ENCODE data around the gene SULT4A1.
A peak's percentile ranks its signal among the peaks of the same experiment; 100 is the strongest.

The SULT4A1 gene

DNA sequence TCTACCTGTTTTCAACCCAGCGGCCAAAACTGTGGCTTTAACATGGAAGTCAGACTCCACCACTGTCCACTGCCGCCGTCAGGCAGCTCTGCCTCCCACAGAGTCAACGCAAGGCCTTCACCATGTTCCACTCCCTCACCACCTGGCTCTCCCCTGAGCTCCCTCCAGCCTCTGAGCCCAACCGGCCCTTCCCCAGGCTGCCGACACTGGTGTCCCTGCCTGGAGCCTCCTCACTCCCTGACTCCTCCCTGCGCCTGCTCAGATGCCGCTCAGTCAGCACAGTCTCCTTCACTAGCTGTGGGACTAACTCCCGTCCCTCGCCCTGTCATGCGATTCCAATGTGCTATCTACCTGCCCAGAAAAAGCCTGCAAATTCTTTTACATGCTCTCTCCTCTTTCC, 16.3 kb downstream of the SULT4A1 start:
- FAIRE-seq (no peak), DNase-seq (ENCODE audit: low spot score) (no peak)

DNA sequence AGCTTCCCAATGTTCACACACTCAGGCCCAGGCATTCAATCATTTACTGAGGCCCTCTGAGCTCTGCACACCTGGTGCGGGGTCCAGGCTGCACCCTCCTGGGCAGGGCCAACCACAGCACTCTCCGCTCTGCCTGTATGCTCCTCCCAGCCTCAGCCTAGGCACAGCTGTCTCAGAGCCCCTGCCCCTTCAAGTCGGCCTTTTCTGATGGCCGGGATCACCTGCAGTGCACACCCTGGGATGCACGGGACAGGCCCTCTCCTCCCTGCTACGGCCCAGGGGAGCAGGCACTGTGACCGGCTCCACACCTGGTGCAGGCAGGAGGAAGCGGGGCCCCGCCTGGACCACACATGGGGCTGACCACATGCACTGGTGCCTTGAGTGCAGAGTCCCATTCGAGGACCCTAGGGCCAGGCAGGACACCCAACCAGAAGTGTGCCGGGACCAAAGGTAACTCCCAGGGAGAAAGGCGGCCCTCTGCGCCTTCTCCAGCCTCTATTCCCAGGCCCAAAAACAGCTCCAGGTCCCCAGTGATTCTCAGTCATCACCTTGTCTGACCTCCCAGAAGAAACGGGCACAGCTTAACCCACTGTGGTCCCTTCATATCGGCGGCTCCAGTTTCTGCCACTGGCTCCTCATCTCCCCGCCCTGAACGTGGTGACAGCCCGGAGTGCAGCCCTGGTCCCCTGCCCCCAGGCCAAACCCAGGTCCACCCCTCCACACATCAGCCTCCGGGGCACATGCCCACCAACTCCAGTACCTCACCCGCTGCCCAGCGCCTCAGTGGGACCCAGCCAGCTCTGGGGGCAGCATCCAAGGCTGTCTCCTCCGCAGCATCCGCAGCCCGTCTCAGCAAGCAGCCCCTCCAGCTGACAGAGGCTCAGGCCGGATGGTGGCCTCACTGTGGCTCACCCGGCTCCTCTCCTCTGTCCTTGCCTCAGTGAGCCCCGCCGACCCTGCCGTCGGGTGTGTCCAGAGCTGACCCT, 17.5 kb downstream of the SULT4A1 start:
- no peak for FAIRE-seq
- DNase-seq (ENCODE audit: low spot score), result no peak

DNA sequence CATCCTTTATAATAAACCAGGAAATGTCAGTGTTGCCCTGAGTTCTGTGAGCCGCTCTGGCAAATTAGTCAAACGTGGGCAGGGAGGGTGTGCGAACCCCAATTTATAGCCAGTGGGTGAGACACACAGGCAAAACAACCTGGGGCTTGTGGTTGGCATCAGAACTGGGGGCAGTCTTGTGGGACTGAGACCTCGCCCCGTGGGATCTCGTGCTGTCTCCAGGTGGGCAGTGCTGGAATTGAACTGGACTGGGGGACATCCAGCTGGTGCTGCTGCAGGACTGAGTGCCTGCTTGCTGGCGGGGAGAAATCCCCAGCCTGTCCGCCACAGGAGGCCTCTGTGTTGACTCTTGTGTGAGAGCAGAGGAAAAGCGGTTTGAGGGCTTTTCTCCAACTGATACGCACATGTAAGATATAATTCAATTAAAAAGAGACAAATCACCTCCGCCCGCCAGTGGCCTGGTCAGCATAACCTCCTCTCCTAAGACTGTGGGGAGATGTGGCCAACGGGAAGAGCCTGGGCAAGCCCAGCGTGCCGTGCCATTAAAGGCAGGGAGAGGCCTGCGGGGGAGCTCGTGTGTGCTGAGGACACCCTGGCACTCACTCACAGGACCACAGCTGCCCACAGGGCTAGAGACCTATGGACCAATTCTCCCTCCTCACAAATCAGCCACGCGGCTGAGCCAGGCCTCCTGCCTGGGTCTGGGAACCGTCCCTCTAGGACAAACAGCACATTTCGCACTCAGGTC, 18.4 kb downstream of the SULT4A1 start:
- FAIRE-seq (no peak), DNase-seq (ENCODE audit: low spot score) (no peak)

DNA sequence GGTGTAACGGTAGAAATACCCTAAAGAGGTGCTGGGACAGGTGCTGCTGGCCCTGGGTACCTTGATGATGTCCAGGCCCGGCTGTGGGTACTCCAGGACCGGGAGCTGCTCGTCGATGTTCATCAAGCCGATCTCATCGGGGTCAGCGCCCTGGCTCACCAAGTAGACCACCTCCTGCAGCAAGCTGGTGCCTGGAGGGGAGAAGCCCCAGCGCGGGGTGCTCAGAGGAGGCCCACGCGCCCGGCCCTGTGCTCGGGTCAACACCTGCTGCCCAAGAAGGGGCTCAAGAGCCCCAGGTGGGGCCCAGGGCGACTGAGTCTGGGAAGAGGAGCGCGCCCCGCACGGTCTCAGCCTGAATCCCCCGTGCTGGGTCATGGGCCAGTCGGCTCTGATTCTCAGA, 20.6 kb downstream of the SULT4A1 start:
- FAIRE-seq (no peak), DNase-seq (ENCODE audit: low spot score) (no peak)

DNA sequence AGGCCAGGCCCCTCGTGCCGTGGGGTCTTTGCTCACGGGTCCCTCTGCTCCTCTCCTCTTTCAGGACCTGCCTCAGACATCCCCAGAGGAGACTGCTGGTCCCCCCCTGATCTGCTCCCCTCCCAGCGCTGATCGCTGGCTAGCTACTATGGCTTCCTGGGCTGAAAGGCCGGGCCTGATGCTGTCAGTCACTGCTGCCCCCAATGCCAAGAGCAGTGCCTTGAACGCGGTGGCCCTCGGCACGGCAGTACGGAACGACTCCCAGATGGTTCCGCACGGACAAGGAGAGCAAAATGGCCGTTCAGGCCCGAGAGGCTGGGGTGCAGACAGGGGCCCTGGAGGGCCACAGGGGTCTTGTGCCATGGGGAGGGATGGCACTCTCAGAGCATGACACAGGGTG, 21.5 kb downstream of the SULT4A1 start:
- no peak for DNase-seq (ENCODE audit: low spot score)
- no peak for FAIRE-seq

DNA sequence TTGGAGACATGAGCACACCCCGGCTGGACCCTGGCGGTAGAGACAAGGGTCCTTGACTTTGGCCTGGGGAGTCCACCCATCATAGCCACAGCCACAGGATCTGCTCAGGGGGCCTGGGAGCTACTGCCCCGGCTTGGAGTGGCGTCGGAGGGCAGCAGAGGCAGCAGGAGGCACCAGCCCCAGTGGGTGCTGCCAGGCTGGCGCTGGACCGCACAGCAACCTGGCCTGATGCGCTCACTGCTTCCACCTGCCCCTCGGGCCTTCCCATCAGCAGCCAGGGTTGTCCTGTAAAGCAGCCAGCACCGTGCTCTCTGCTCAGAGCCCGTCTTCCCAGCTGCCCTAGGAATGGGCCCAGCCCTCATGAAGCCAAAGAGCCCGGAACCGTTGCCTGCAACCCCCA, 21.9 kb downstream of the SULT4A1 start:
- no peak for FAIRE-seq
- DNase-seq (ENCODE audit: low spot score), result no peak

DNA sequence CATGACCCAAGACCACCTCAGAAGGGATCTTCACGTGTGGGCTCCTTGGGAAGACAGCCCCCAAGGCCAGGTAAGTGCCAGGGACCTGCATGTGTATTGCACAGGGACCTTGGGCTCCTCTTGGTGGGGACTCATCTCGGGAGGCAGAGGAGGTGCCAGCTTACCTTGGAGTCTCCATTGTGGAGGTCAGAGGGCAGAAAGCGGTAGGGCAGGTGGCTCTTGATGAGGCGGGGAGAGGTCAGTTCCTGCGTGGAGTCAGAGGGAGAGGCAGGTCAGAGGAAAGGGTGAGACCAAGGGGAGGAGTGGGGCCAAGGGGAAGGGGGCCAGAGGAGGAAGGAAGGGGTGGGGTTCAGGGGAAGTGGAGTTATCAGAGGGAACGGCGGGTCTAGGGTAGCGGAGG, 22.5 kb downstream of the SULT4A1 start:
- FAIRE-seq (no peak), DNase-seq (ENCODE audit: low spot score) (no peak)

DNA sequence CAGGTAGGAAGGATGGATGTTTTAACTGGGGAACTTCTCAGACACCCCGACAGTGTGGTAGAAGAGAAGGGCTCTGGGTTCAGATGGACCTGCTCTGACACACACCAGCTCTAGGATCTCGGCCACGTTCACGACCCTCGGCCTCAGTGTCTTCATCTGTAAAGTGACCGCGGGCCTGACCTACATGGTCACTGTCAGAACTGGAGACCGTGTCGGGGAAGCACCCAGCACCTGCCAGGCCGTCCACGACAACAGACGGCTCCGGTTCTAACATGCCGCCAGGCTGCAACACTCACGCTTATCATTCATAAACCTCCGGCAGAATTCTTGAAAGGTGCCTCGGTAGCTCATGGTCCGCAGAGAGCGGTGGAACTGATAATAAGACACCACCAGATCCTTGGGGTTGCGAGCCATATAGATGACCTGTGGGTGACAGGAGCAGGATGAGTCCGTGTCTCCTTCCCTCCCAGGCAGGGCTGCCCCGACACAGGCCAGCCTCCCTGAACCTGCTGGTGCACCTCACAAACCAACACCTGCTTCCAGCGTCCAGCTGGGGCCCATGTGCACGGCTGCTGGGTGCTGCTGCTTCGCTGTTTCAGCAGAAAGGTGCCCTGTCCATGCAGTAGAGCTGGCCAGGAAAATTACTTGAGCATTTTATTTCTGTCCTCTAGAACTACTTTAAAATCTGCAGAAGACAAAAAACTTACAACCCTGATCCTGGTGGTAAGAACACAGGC, 23.6 kb downstream of the SULT4A1 start:
- DNase-seq (ENCODE audit: low spot score) (no peak), FAIRE-seq (no peak)

DNA sequence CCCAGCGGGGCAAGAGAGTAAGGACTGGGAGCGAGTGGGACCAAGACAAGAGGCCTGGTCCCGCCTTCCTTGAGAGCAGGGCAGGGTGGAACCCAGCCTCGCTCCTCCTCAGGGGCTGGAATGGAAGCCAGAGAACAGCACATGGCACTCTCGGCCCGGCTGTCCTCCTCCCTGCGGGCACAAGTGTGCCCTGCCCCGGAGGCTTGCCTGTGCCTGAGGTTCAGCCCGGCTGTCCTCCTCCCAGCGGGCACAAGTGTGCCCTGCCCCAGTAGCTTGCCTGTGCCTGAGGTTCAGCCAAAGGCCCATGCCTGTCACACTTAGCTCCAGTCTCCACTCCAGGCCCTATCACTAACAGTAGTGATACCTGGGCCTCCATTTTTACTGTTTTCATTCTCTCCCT, 24.2 kb downstream of the SULT4A1 start:
- no peak for FAIRE-seq
- DNase-seq (ENCODE audit: low spot score), result no peak

DNA sequence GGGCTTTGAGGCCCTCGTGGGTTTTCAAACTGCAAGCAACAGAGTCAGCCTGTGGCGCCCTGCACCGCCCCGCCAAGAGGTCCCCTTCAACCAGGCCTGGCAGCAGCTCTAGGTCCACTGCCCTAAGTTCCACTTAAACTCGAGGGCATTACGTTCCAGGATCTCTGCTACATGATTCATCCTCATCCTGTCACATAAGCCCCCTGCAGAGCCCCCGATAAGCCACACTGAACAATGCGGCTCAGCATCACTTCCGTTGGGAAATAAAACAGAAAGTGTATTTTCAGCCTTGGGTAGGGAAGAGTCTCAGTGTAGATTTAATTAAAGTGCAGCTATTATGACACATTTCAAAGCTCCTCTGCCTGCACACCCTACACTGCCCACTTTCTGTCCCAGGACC, 24.6 kb downstream of the SULT4A1 start:
- no peak for FAIRE-seq

DNA sequence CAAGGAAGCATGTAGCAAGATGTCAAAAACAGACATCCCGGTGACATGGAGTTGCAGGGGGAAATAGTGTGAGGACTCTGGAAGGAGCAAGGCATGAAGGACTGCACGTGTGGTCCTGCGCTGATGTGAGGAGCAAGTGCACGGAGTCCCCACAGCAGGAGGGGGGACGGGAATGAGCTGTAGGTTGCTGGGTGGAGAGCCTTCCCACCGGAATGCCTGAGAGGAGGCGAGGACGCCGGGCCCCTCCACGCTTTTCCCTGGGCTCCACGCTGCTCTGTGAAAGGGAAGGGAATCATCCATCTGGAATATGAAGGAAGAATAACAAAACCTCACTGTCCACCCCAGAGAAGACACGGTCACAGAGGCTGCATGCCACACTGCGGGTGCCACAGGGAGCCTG, 26.6 kb downstream of the SULT4A1 start:
- FAIRE-seq, result no peak
- no peak for DNase-seq (ENCODE audit: low spot score)

More for the DNA sequence above, 24.6 kb downstream of the SULT4A1 start:
- no peak for DNase-seq (ENCODE audit: low spot score)

DNA sequence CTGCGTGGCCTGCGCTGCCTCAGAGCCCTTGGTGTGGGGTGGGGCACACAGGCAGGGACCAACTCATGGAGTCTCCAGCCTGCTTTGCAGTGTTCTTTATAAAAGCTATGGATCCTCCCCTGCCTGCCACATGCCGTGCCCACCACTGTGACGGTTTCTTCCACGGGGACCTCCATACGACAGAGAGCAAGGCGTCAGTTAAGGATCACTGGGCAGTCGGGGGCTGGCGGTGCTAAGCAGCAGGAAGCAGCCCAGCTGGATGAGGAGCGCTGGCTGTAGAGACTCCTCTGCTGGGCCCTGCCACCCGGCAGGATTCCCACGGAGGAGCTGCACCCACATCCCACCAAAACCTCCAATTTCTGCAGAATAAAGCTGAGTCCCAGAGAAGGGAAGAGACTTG, 27.1 kb downstream of the SULT4A1 start:
- DNase-seq (ENCODE audit: low spot score) (no peak), FAIRE-seq (no peak)

DNA sequence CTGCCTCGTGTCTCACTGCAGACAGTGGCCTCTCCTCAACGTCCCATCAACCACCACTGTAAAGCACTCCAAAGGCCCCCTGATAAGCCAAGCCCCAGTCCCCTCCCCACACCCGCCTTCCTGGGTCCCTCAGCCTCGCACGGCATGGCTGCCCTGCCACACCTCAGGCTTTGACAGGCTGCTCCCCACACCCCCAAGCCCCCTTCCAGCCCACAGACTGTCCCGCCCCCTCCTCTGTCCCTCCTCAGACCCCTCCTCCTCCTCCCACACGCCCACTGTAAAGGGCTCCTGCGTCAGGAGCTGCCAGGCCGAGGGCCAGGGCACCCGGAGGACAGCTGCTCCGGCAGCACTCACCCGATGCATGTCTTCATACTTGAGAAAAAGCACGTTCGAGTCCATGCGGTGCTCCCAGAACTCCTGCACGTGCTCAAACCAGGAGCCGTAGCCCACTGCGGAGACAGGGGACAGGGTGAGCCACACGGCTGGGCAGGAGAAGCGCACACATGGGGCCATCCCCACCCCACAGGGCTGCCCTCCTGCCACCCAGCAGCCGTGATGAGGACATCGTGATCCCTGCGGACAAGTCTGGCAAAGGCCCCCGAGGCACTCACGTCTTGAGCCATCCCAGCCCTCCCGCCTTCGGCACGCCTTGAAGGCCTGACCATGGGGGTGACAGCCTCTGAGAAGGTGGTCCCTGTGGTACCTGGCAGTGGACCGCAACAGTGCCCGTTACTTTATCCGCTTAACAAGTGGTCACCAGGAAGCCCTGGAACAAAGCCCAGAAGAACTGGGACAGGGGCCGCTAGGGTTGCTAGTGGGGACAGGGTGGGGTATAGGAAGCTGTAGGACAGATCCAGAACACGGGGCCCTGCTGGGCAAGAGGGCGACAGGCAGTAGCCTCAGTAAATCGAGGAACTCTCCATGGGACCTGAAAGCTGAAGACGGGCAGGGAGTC, 28.8 kb downstream of the SULT4A1 start:
- FAIRE-seq, result no peak
- no peak for DNase-seq (ENCODE audit: low spot score)

DNA sequence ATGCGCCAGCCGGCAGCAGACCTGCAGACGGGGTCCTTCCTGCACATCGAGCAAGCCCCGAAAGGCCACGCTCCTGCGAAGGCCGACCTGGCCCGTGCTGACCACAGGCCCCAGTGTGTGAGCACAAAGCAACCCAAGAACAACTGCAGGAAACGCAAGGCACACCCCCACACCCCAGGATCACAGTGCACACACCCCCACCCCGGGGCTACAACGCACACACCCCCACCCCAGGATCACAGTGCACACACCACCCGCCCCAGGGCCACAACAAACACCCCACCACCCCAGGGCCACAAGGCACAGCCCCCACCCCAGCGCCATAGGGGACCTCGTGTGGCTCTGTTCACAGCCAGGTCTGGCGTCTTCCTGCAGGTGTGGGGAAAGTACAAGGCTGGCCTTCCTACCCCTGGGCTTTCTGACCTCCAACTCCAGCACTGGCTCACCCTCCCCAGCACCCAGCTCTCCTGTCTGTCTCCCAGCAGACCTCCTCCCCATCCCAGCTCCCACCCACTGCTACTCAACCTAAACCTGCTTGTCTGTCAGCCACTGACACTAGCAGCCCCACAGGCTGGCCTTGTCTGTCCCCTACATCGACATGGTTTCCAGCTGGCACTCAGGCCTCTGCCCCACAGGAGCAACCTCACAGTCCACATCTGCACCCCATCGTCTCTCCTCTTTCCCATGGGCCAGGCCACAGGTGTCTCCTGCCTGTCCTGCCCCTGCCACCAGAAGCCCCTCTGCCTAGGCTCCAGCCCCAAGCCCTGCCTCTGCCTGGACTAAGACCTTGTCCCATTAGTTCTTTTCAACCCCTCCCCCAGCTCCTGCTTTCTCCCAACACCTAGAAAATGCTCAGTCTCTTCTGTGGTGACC, 29.7 kb downstream of the SULT4A1 start:
- DNase-seq (ENCODE audit: low spot score) (no peak), FAIRE-seq (no peak)

DNA sequence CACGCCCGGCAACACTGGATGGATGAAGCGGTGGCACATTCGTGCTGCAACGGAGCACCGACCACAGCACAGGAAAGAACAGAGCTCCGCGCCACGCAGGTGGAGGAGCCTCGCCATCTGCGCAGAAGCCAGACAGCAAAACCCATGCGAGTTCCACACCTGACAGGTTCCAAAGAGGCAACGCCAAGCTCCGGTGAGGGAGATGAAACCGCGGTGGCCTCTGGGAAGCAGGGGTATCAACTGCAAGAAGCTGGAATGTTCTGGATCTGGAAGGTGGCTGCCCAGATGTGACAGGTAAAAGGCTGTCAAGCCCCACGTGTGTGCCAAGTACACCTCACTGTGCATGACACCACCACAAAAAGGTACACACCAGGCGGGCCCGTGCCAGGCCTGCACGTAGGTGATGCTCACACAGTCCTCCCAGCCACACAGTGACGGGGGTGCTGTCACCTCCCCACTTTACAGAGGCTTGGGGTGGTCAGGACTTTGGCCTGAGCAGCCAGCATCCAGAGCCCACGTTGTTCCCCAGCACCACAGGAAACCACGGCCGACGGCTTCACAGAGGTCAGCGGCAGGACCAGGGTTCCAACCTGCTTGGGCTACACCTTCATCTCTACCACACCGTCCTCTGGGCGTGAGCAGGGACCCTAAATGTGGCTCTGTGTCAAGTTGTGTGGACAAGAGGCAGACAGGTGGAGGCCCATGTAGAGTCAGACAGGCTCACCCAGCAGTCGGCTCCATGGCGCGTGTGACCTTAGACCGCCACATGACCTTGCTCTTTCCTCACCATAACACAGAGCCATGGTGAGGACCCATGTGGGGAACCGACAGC, 30.5 kb downstream of the SULT4A1 start:
- FAIRE-seq (peak; percentile 70), DNase-seq (ENCODE audit: low spot score) (no peak)

DNA sequence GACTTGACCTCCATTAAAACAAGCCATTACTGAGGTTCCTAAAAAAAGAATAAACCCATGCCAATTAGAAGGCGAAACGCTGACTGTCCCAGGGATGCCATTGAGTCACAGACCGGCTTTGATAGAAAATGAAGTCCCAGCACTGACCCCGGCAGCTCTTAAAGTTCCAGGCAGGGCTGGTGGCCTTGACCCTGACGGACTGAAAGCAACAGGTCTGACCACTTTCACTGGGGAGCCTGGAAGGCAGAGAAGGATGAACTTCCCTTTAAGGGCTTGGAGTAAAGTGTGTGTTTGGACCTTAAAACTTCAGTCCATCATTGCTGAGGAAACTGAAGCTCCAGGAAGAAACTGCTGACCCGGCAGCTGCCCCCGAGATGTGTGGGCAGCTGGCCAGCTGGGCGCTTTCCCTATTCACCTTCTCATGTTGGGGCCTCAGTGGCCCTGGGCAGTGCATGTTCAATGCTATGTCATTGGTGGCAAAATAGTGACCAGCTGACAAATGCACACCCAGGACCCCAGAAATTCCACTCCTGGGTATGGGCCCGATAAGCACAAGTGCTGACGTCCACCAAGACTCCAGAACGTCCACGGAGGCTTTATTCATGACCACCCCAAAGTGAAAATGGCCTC, 31.3 kb downstream of the SULT4A1 start:
- no peak for DNase-seq (ENCODE audit: low spot score)
- FAIRE-seq, result no peak

DNA sequence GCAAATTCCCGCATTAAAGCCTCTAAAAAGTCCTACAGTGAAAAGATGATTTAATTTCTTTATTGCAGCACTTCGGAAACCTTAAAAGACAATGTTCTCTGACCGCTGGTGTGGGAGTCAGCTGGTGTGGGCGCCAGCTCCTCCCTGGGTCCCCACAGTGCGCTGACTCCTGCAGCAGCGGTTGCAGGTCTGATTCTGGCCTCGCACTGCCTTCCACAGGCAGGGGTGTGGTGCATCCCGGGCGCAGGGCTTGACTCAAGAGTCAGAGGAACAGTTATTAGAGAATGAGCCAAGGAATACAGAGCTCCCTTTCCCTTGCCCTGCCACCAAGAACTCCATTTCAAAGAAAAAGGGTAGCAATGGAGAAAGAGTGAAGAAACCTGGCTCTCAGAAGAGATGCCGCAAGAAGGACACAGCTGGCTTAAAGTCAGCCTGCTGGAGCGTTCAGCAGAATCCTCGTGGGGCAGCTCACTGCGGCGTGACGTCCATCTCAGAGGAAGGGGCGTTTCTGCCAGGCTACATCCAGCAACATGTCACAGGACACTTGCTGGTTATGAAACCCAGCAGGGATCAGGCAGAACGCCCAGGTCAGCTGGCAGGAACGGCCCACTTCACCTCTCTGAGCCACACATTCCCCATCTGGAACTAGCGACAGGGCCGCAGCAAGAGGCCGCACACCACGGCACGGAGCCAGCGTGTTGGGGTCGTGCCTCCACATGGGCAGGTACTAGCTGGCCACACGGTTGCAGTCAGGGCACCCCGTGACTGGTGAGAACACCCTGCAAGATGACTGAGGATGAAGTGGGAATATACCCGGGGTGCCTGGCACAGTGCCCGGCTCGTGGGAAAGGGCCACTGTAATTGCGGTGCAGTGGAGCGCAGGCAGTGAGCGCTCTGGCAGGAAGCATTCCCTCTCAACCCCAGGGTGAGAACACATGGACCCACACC, 32.1 kb downstream of the SULT4A1 start:
- DNase-seq (ENCODE audit: low spot score), result no peak
- FAIRE-seq, result no peak
